ENCODE data around the gene ZBTB22.
"Not testable (repeated sequence)": the region's sequence is repeated elsewhere in the genome, so short reads cannot be mapped to it uniquely, and the experiment has no call there.

ZBTB22 gene

GRCh38 chr6:33299237-33299944 lies 18.2 kb downstream of the ZBTB22 start:
- peak; percentile 94 for DNase-seq (ENCODE audit: low spot score)

- peak; percentile 88 for DNase-seq (ENCODE audit: low spot score)
Measured at GRCh38 chr6:33298773-33299236, 18.7 kb downstream of the ZBTB22 start, which contains the start of gene RGL2. RGL2 (minus strand) TSS chr6:33298942; CDS start chr6:33298610, 332 bp downstream.

GRCh38 chr6:33297956-33298772 lies 19.4 kb downstream of the ZBTB22 start:
- peak; percentile 86 for DNase-seq (ENCODE audit: low spot score)

- no peak for DNase-seq (ENCODE audit: low spot score)
Measured at GRCh38 chr6:33297406-33297955, 20.1 kb downstream of the ZBTB22 start.

GRCh38 chr6:33296797-33297405 lies 20.6 kb downstream of the ZBTB22 start:
- DNase-seq (ENCODE audit: low spot score) = no peak

- DNase-seq (ENCODE audit: low spot score) = no peak
Measured at GRCh38 chr6:33295621-33296369, 21.7 kb downstream of the ZBTB22 start.

GRCh38 chr6:33294086-33294823 lies 23.3 kb downstream of the ZBTB22 start:
- DNase-seq (ENCODE audit: low spot score) = no peak

- no peak for DNase-seq (ENCODE audit: low spot score)
Measured at GRCh38 chr6:33292996-33293682, 24.4 kb downstream of the ZBTB22 start.

- DNase-seq (ENCODE audit: low spot score) = no peak
Measured at GRCh38 chr6:33290459-33290858, 27.1 kb downstream of the ZBTB22 start.

GRCh38 chr6:33289784-33290315 lies 27.7 kb downstream of the ZBTB22 start:
- no peak for DNase-seq (ENCODE audit: low spot score)

- peak; percentile 90 for DNase-seq (ENCODE audit: low spot score)
Measured at GRCh38 chr6:33288921-33289783, 28.4 kb downstream of the ZBTB22 start, which contains the start of the genes PFDN6 and WDR46. PFDN6 (plus strand) TSS chr6:33289601; CDS start chr6:33289857, 256 bp downstream. WDR46 (minus strand) TSS chr6:33289239; CDS start chr6:33289170, 69 bp downstream.

GRCh38 chr6:33288141-33288920 lies 29.2 kb downstream of the ZBTB22 start:
- no peak for DNase-seq (ENCODE audit: low spot score)

GRCh38 chr6:33286946-33287914 lies 30.3 kb downstream of the ZBTB22 start:
- DNase-seq (ENCODE audit: low spot score) = no peak

- DNase-seq (ENCODE audit: low spot score) = not testable (repeated sequence)
Measured at GRCh38 chr6:33285214-33285613, 32.3 kb downstream of the ZBTB22 start.

- DNase-seq (ENCODE audit: low spot score) = no peak
Measured at GRCh38 chr6:33280539-33280938, 37.0 kb downstream of the ZBTB22 start.

- DNase-seq (ENCODE audit: low spot score) = no peak
Measured at GRCh38 chr6:33279971-33280511, 37.5 kb downstream of the ZBTB22 start.

All from left forelimb (tissue), 1 donor.